ENCODE results near the gene DUS1L.
A peak's percentile ranks its signal among the peaks of the same experiment; 100 is the strongest.

The DUS1L gene

GRCh38 chr17:82013772-82014321, 51.8 kb downstream of the DUS1L start:
- Histone ChIP-seq H2AK5ac (ENCODE audit: low read length) (peak overlapping the region; percentile 31), H3K18ac (ENCODE audit: low read length) (peak overlapping the region; percentile 10), H3K4me1 (ENCODE audit: control insufficient read depth in 1 of 2, insufficient read depth in 2 of 2, low read length in 2 of 2) (peaks cover 17 to 18% of the 10 kb centered on the region in 2 experiments), H3K9me3 (ENCODE audit: insufficient read depth, low read depth, low read length) (peaks cover 2% of the 10 kb centered on the region), H2BK5ac (ENCODE audit: low read depth, low read length, poor library complexity) (no peak overlapping the region), H3K9ac (ENCODE audit: low read length) (no peak overlapping the region), H2BK120ac (ENCODE audit: insufficient read depth, low read length, poor library complexity) (peak overlapping the region; percentile 37), H3K4ac (ENCODE audit: low read depth, low read length) (no peak overlapping the region), H3K79me1 (ENCODE audit: low read length) (peaks cover 13% of the 10 kb centered on the region), H4K12ac (ENCODE audit: low read depth, low read length) (no peak overlapping the region), H3K14ac (ENCODE audit: low read length) (peak overlapping the region; percentile 5), H3K79me2 (ENCODE audit: control insufficient read depth, insufficient read depth, low read length, poor library complexity) (peaks cover 2% of the 10 kb centered on the region), H3K4me3 (ENCODE audit: low read depth, low read length) (no peak overlapping the region), H3K27ac (ENCODE audit: low read depth, low read length) (no peak overlapping the region), H4K91ac (ENCODE audit: low read depth, low read length) (peak overlapping the region; percentile 45), H2BK12ac (ENCODE audit: low read length) (peak overlapping the region; percentile 6), H3K23ac (ENCODE audit: low read length) (no peak overlapping the region), H2AFZ (ENCODE audit: insufficient read depth, low read length, poor library complexity) (no peak overlapping the region), H3K4me2 (ENCODE audit: low read length) (no peak overlapping the region), H3K36me3 (ENCODE audit: control insufficient read depth in 1 of 2, insufficient read depth in 2 of 2, low read length in 2 of 2) (peaks cover 18 to 22% of the 10 kb centered on the region in 2 experiments), H3K27me3 (ENCODE audit: insufficient read depth, low read length) (no peaks in the 10 kb centered on the region), H4K8ac (ENCODE audit: low read depth, low read length) (no peak overlapping the region)
- no peak for DNase-seq
- WGBS (ENCODE audit: extremely low coverage, insufficient coverage, insufficient read length): no CpG with 5 or more reads among the region's 16 CpGs

GRCh38 chr17:82013341-82013740, 52.3 kb downstream of the DUS1L start:
- Histone ChIP-seq H3K18ac (ENCODE audit: low read length) (peak overlapping the region; percentile 10), H2BK120ac (ENCODE audit: insufficient read depth, low read length, poor library complexity) (peak overlapping the region; percentile 37), H3K23ac (ENCODE audit: low read length) (no peak overlapping the region), H3K4me3 (ENCODE audit: low read depth, low read length) (no peak overlapping the region), H2BK12ac (ENCODE audit: low read length) (peak overlapping the region; percentile 6), H3K36me3 (ENCODE audit: control insufficient read depth in 1 of 2, insufficient read depth in 2 of 2, low read length in 2 of 2) (peaks cover 13 to 18% of the 10 kb centered on the region in 2 experiments), H2AK5ac (ENCODE audit: low read length) (peak overlapping the region; percentile 46), H3K14ac (ENCODE audit: low read length) (peak overlapping the region; percentile 49), H3K27me3 (ENCODE audit: insufficient read depth, low read length) (no peaks in the 10 kb centered on the region), H3K27ac (ENCODE audit: low read depth, low read length) (peak overlapping the region; percentile 8), H3K9me3 (ENCODE audit: insufficient read depth, low read depth, low read length) (peaks cover 2% of the 10 kb centered on the region), H3K4me2 (ENCODE audit: low read length) (no peak overlapping the region), H4K91ac (ENCODE audit: low read depth, low read length) (peak overlapping the region; percentile 45), H3K79me1 (ENCODE audit: low read length) (peaks cover 13% of the 10 kb centered on the region), H3K79me2 (ENCODE audit: control insufficient read depth, insufficient read depth, low read length, poor library complexity) (peaks cover 2% of the 10 kb centered on the region), H3K9ac (ENCODE audit: low read length) (no peak overlapping the region), H3K4me1 (ENCODE audit: control insufficient read depth in 1 of 2, insufficient read depth in 2 of 2, low read length in 2 of 2) (peaks cover 17 to 18% of the 10 kb centered on the region in 2 experiments), H2BK5ac (ENCODE audit: low read depth, low read length, poor library complexity) (no peak overlapping the region), H3K4ac (ENCODE audit: low read depth, low read length) (no peak overlapping the region), H4K8ac (ENCODE audit: low read depth, low read length) (peak overlapping the region; percentile 39), H2AFZ (ENCODE audit: insufficient read depth, low read length, poor library complexity) (no peak overlapping the region), H4K12ac (ENCODE audit: low read depth, low read length) (no peak overlapping the region)
- WGBS (ENCODE audit: extremely low coverage, insufficient coverage, insufficient read length): no CpG with 5 or more reads among the region's 22 CpGs
- DNase-seq: peak in 1 of 2 donors; percentile 62

GRCh38 chr17:82012640-82013295, 52.8 kb downstream of the DUS1L start:
- WGBS (ENCODE audit: extremely low coverage, insufficient coverage, insufficient read length): no CpG with 5 or more reads among the region's 19 CpGs
- Histone ChIP-seq H2BK120ac (ENCODE audit: insufficient read depth, low read length, poor library complexity) (peak overlapping the region; percentile 26), H3K4me3 (ENCODE audit: low read depth, low read length) (no peak overlapping the region), H3K23ac (ENCODE audit: low read length) (no peak overlapping the region), H3K9me3 (ENCODE audit: insufficient read depth, low read depth, low read length) (peaks cover 2% of the 10 kb centered on the region), H3K4me2 (ENCODE audit: low read length) (no peak overlapping the region), H3K27ac (ENCODE audit: low read depth, low read length) (peak overlapping the region; percentile 17), H3K4ac (ENCODE audit: low read depth, low read length) (no peak overlapping the region), H3K27me3 (ENCODE audit: insufficient read depth, low read length) (no peaks in the 10 kb centered on the region), H4K12ac (ENCODE audit: low read depth, low read length) (no peak overlapping the region), H4K91ac (ENCODE audit: low read depth, low read length) (peak overlapping the region; percentile 71), H2AK5ac (ENCODE audit: low read length) (peak overlapping the region; percentile 46), H3K4me1 (ENCODE audit: control insufficient read depth in 1 of 2, insufficient read depth in 2 of 2, low read length in 2 of 2) (peaks cover 17 to 18% of the 10 kb centered on the region in 2 experiments), H3K79me1 (ENCODE audit: low read length) (peaks cover 16% of the 10 kb centered on the region), H3K9ac (ENCODE audit: low read length) (no peak overlapping the region), H2AFZ (ENCODE audit: insufficient read depth, low read length, poor library complexity) (no peak overlapping the region), H3K18ac (ENCODE audit: low read length) (peak overlapping the region; percentile 10), H3K79me2 (ENCODE audit: control insufficient read depth, insufficient read depth, low read length, poor library complexity) (peaks cover 2% of the 10 kb centered on the region), H4K8ac (ENCODE audit: low read depth, low read length) (peak overlapping the region; percentile 39), H2BK12ac (ENCODE audit: low read length) (peak overlapping the region; percentile 19), H3K14ac (ENCODE audit: low read length) (peak overlapping the region; percentile 49), H3K36me3 (ENCODE audit: control insufficient read depth in 1 of 2, insufficient read depth in 2 of 2, low read length in 2 of 2) (peaks cover 9 to 12% of the 10 kb centered on the region in 2 experiments), H2BK5ac (ENCODE audit: low read depth, low read length, poor library complexity) (peak overlapping the region; percentile 11)
- peak; percentile 77 to 81 for DNase-seq

- WGBS (ENCODE audit: extremely low coverage, insufficient coverage, insufficient read length): no CpG with 5 or more reads among the region's 20 CpGs
Observed at GRCh38 chr17:82012261-82012639, 53.4 kb downstream of the DUS1L start.

More at GRCh38 chr17:82012261-82012639, 53.4 kb downstream of the DUS1L start:
- peaks cover 17 to 18% of the 10 kb centered on the region in 2 experiments for H3K4me1 ChIP-seq (ENCODE audit: control insufficient read depth in 1 of 2, insufficient read depth in 2 of 2, low read length in 2 of 2)
- peak overlapping the region; percentile 26 for H2BK120ac ChIP-seq (ENCODE audit: insufficient read depth, low read length, poor library complexity)
- no peak overlapping the region for H3K4me2 ChIP-seq (ENCODE audit: low read length)
- no peak overlapping the region for H3K23ac ChIP-seq (ENCODE audit: low read length)
- no peak overlapping the region for H4K12ac ChIP-seq (ENCODE audit: low read depth, low read length)
- H3K36me3 ChIP-seq (ENCODE audit: control insufficient read depth in 1 of 2, insufficient read depth in 2 of 2, low read length in 2 of 2): peaks cover 6 to 10% of the 10 kb centered on the region in 2 experiments
- peak overlapping the region; percentile 21 for H4K8ac ChIP-seq (ENCODE audit: low read depth, low read length)
- H3K79me1 ChIP-seq (ENCODE audit: low read length): peaks cover 16% of the 10 kb centered on the region
- H3K4me3 ChIP-seq (ENCODE audit: low read depth, low read length): no peak overlapping the region
- DNase-seq: no peak
- H3K4ac ChIP-seq (ENCODE audit: low read depth, low read length): no peak overlapping the region
- H3K9ac ChIP-seq (ENCODE audit: low read length): no peak overlapping the region
- peaks cover under 1% of the 10 kb centered on the region for H3K9me3 ChIP-seq (ENCODE audit: insufficient read depth, low read depth, low read length)
- peak overlapping the region; percentile 42 for H2AK5ac ChIP-seq (ENCODE audit: low read length)
- no peaks in the 10 kb centered on the region for H3K27me3 ChIP-seq (ENCODE audit: insufficient read depth, low read length)
- no peak overlapping the region for H3K18ac ChIP-seq (ENCODE audit: low read length)
- peaks cover 2% of the 10 kb centered on the region for H3K79me2 ChIP-seq (ENCODE audit: control insufficient read depth, insufficient read depth, low read length, poor library complexity)
- peak overlapping the region; percentile 71 for H4K91ac ChIP-seq (ENCODE audit: low read depth, low read length)
- H2AFZ ChIP-seq (ENCODE audit: insufficient read depth, low read length, poor library complexity): no peak overlapping the region
- peak overlapping the region; percentile 11 for H2BK5ac ChIP-seq (ENCODE audit: low read depth, low read length, poor library complexity)
- H2BK12ac ChIP-seq (ENCODE audit: low read length): peak overlapping the region; percentile 19
- H3K14ac ChIP-seq (ENCODE audit: low read length): peak overlapping the region; percentile 2
- H3K27ac ChIP-seq (ENCODE audit: low read depth, low read length): peak overlapping the region; percentile 17
